Endothelial cell of umbilical vein (primary cell): ENCODE results near the gene TSPAN18.

Source experiments
- EZH2 ChIP-seq: IDR thresholded peaks from 2 replicates; pipeline ENCODE4 v1.6.1; 2012; ENCODE audit warnings: borderline replicate concordance, low read depth, mild to moderate bottlenecking, moderate library complexity, low read length, inconsistent platforms; ENCODE audit not compliant: severe bottlenecking
- POLR2A ChIP-seq: IDR thresholded peaks from 2 replicates; pipeline ENCODE4 v1.6.1; 2012; ENCODE audit warnings: low read depth, mild to moderate bottlenecking, control low read depth, low read length
- POLR2AphosphoS5 ChIP-seq: IDR thresholded peaks from 2 replicates; pipeline ENCODE4 v1.6.1; 2012; ENCODE audit warnings: low read depth, mild to moderate bottlenecking, control low read depth, low read length, moderate library complexity; ENCODE audit not compliant: insufficient read depth
- TF ChIP-seq, protein P1 (sequence below), 2 donors: IDR thresholded peaks; 1 replicate in 1 of 2; 2 replicates in 1 of 2; pipeline ENCODE4 v1.5.1; 2011; ENCODE audit warnings: low read length in 2 of 2, mild to moderate bottlenecking in 2 of 2, moderate library complexity in 2 of 2, control low read depth in 1 of 2, inconsistent platforms in 1 of 2, low read depth in 1 of 2; ENCODE audit not compliant: insufficient read depth in 1 of 2; ENCODE audit errors: extremely low read depth in 1 of 2
- TF ChIP-seq, protein P2 (sequence below): IDR thresholded peaks from 2 replicates; pipeline ENCODE4 v1.6.1; 2011; ENCODE audit not compliant: insufficient read depth, insufficient read length

DNA sequence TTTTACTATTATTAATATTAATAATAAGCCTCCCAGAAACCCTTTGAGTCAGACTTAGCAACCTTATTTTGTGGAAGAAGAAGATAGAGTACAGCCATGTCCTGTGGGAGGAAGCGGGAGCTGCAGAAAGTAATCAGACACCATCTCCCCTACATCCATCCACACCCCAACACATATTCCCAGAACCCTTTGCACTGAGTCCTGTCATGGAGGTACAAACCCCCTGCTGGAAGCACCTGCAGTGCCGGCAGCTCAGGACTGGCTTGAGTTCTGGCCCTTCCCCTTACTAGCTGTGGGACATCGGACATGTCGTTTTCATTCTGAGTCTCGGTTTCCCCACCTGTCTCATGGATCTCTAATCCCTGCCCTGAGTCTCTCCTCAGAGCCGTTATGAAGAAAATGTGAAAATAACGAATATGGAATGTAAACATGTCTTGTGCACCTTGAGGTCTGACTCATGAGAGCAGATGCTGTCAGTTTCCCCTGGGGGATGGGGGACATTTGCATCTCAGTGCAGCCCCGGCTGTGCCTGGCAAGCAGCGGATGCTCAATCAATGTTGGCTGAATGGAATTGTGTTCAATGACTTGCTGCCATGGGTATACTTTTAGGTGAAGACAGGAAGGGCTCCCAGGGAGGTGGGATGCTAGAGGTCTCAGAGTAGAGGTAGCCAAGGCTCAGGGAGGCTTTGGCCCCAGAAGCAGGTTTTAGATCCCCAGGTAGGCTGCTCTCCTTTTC lies 178.5 kb downstream of the TSPAN18 start:
- no peak for TF ChIP-seq EZH2
- TF ChIP-seq, protein P1, sequence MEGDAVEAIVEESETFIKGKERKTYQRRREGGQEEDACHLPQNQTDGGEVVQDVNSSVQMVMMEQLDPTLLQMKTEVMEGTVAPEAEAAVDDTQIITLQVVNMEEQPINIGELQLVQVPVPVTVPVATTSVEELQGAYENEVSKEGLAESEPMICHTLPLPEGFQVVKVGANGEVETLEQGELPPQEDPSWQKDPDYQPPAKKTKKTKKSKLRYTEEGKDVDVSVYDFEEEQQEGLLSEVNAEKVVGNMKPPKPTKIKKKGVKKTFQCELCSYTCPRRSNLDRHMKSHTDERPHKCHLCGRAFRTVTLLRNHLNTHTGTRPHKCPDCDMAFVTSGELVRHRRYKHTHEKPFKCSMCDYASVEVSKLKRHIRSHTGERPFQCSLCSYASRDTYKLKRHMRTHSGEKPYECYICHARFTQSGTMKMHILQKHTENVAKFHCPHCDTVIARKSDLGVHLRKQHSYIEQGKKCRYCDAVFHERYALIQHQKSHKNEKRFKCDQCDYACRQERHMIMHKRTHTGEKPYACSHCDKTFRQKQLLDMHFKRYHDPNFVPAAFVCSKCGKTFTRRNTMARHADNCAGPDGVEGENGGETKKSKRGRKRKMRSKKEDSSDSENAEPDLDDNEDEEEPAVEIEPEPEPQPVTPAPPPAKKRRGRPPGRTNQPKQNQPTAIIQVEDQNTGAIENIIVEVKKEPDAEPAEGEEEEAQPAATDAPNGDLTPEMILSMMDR (IDR thresholded peaks at IDR 0.05; ENCODE audit: extremely low read depth in 1 of 2, insufficient read depth in 1 of 2, low read depth in 1 of 2, low read length in 2 of 2): no peak
- no peak for TF ChIP-seq POLR2A
- no peak for TF ChIP-seq POLR2AphosphoS5
- TF ChIP-seq, protein P2, sequence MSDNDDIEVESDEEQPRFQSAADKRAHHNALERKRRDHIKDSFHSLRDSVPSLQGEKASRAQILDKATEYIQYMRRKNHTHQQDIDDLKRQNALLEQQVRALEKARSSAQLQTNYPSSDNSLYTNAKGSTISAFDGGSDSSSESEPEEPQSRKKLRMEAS: no peak
